Left cardiac atrium (tissue), 4 donors: ENCODE data around the gene HK1. TPM values are rescaled to one million over a fixed set of nuclear protein-coding genes. Genes with fewer than 3 reads are reported as not detected.
"Not testable (repeated sequence)": the region's sequence is repeated elsewhere in the genome, so short reads cannot be mapped to it uniquely, and the experiment has no call there.

Experiments
- ATAC-seq, 2 donors: fragments of 200-7000 bp; cut with Tn5 transposase; one replicate each; pipeline ENCODE4 v1.9.1; 2020; ENCODE audit warnings: mild to moderate bottlenecking in 2 of 2, moderate library complexity in 2 of 2
- DNase-seq: peaks from one replicate; pipeline ENCODE4 v3.0.0-alpha.2; 2020
- intact Hi-C, 2 donors: fragments of 100-400 bp; cut with DNase I; formaldehyde crosslinking; loops; one replicate each; pipeline versions ENCODE4 v1.14.1 to v1.15.1; 2022 to 2023
- total RNA-seq, 2 donors: library from RNA; stranded (reverse); fragmentation: NEBNext Ultra II Directional; extraction: Animal tissue kit (Norgen Biotek cat#: 25700); gene quantifications; one replicate each; pipeline ENCODE4 v1.2.1, GENCODE V29; 2021
- donor health status: DM: no; HTN: yes; CAD: no.
- donor health status: DM: no; HTN: yes; CAD: no; lungs with severe emphysema.
- donor health status: DM: yes; HTN: yes; CAD: no.
- donor health status: Dilated cardiomyopathy.

The HK1 gene
- total RNA-seq, 2 donors from 2014 or later, result 188 to 274 TPM

GRCh38 chr10:69292459-69292858 lies 14.2 kb downstream of the HK1 start:
- intact Hi-C loops, result no loop called here
- ATAC-seq, result no peak
- DNase-seq, result no peak

GRCh38 chr10:69295027-69295636 lies 16.8 kb downstream of the HK1 start:
- intact Hi-C loops, result no loop called here
- no peak for ATAC-seq
- DNase-seq, result no peak

DNA sequence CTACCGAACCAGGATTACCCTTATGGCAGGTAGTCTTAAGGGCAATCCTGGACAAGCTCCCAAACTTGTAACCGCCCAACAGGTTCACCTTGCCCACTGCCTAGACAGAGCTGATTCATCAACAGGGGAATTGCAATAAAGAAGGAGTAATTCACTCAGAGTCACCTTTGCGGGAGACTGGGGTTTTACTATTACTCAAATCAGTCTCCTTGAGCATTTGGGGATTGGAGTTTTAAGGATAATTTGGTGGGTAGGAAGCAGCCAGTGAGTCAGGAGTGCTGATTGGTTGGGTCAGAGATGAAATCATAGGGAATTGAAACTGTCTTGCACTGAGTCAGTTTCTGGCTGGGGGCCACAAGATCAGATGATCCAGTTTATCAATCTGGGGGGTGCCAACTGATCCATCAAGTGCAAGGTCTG lies 25.3 kb downstream of the HK1 start:
- no peak for DNase-seq
- ATAC-seq, result no peak
- intact Hi-C loops, result no loop called here

GRCh38 chr10:69306421-69306820 lies 28.1 kb downstream of the HK1 start:
- no peak for DNase-seq
- intact Hi-C loops, result no loop called here

GRCh38 chr10:69307434-69307833 lies 29.1 kb downstream of the HK1 start:
- intact Hi-C loops, result no loop called here
- ATAC-seq (no peak), DNase-seq (no peak)

More at GRCh38 chr10:69306421-69306820, 28.1 kb downstream of the HK1 start:
- ATAC-seq, result no peak

DNA sequence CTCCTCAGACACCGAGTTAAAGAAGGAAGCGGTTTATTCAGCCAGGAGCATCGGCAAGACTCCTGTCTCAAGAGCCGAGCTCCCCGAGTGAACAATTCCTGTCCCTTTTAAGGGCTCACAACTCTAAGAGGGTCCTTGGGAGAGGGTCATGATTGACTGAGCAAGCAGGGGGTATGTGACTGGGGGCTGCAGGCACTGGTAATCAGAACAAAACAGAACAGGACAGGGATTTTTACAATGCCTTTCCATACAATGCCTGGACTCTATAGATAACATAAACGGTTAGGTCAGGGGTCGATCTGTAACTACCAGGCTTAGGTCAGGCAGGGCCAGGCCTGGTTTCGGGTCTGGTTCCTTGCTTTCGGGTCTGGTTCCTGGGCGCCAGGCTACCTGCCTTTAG lies 30.0 kb downstream of the HK1 start:
- intact Hi-C loops, ATAC-seq, DNase-seq: not testable (repeated sequence)

- intact Hi-C loops, result no loop called here
- ATAC-seq (no peak), DNase-seq (no peak)
These were observed 33.0 kb downstream of the HK1 start for GRCh38 chr10:69311309-69311708.

GRCh38 chr10:69312528-69312927 lies 34.2 kb downstream of the HK1 start:
- DNase-seq, result no peak
- intact Hi-C loops, result no loop called here
- no peak for ATAC-seq

DNA sequence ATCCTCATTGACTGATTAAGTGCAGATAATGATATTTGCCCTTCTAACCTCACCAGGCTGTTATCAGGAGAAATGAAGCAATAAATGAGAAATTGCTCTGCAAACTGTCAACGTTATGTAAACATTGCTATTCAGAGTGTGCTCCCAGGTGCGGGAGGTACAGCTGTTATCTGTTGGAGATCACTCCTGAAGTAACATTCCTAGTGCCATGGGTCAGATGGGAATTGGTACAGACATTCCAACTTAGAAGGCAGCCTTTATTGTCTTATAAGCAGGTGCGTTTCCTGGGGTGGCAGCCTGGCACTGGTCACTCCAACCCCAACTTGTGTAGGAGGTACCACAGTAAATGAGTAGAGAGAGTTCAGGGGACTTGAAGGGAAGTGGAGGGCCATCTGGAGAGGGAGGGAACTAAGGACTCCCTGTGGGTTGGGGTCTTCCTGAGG lies 36.8 kb downstream of the HK1 start:
- intact Hi-C loops, result no loop called here
- no peak for ATAC-seq
- DNase-seq, result no peak

DNA sequence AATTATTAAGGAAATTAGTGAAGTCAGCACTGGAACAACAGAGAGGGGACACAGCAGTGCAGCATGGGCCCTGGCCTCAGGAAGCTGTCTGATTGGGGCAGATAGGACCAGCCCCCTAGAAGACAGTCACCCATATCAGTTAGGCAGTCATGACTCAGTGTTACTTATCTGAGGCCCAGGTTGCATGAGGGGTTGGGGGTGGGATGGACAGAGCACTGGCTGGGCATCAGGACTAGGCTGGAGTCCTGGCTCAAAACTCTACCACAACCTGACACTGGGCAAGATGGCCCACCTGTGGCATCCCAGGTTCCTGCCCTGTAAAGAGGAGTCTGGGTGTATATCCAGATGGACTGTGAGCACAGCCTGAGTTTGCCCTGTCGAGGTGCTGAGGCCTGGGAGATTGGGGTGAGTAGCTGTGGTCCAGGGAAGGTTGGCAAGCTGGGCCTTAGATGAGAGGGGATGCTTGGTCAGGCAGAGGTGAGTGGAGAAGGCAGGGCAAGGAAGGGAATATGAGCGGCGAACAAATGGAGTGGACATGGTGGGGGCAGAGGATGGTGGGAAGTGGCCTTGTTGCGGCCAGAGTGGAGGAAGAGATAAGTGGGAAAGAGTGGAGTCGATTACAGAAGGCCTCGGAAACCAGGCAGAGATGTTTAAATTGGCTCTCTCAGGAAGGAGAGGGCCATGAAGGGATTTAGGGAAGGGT lies 37.5 kb downstream of the HK1 start:
- no peak for DNase-seq
- no peak for ATAC-seq
- intact Hi-C loops, result no loop called here

DNA sequence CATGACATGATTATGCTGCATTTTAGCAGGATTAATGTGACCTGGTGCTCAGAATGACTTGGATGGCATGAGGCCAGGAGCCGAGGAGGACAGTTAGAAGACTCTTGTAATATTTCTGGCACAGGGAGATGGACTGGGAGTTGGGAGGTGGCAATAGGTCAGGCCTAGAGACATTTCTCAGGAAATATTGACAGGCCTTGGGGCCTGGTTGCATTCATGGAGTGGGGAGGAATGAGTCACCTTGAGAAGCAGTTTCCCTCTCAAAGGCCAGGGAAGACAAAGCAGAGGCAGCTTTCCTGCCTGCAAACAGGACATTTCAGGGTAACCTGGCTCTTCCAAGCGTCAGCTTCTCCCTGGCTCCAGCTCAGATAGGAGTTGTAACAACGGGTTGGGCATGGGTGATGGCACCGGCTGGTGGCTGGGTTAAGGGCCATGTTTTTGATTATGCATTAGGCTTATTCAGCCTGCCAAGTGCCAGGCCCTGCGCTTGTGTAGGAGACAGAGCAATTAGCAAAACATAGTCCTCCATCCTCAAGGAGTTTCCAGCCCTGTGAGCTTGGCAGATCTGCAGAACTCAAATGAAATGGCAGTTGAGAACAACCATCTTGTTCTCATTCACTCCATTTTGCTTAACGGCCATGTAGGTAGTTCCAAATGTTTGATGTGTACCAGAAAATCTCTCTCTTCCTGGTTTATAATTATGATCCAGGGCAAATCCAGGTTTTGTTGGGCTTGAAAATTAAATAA lies 38.2 kb downstream of the HK1 start:
- intact Hi-C loops, result no loop called here
- DNase-seq (peak; percentile 58), ATAC-seq (no peak)

GRCh38 chr10:69317175-69317604 lies 38.9 kb downstream of the HK1 start:
- intact Hi-C loops, result no loop called here
- ATAC-seq (no peak), DNase-seq (no peak)

- ATAC-seq, result peak; percentile 2 to 9
- DNase-seq, result no peak
- intact Hi-C loops, result no loop called here
These were observed 39.4 kb downstream of the HK1 start for GRCh38 chr10:69317626-69318105.

- intact Hi-C loops, result no loop called here
- ATAC-seq (peak; percentile 96 to 97), DNase-seq (peak; percentile 92)
These were observed 40.0 kb downstream of the HK1 start for GRCh38 chr10:69318106-69318866.

GRCh38 chr10:69318867-69319727 lies 40.8 kb downstream of the HK1 start:
- intact Hi-C loops, result no loop called here
- peak; percentile 64 to 71 for ATAC-seq
- DNase-seq, result peak; percentile 94

DNA sequence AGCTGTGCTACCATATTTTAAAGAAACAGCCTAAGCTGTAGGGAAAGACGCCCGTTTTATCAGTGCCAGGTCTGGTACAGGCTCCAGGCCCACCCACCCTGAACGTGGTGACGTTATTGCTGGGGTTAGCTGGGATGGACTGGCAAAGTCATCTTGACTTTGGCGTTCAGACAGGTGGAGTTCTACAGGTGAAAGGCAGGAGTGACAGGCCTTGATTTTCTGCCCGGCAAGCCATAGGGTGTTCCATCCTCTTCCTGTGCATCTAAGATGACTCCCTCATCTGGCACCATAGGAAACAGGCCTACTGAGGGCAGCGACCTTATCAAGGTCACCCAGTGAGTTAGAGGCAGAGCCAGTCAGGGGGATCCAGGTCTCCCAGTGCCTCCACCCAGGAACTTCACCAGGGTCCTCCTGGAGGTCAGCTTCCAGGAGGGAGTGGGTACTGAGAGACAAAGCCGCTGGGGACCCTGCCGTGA lies 41.6 kb downstream of the HK1 start:
- intact Hi-C loops, result loop anchor here (5.0 kb wide), 2 partner anchors 42 to 47 kb away; no protein-coding TSS in a partner anchor
- no peak for DNase-seq
- ATAC-seq, result no peak

DNA sequence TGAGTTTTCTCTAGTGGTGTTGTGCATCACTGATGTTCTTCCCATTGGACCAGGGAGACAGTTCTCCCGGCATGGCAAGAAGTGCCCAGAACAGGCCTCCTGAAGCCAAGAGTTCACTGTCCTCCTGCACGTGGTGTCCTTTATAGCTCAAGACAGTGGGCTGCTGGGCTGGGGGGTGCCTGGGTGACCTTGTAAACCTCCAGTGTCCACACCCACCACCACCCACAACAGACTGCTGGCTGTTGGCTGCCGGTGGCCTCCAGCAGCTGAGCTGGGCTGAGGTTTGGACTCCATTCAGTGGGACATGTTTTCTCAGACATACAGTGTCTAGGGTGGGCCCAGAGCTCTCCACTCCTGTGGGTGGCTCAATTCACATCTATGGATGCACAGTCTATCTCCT lies 42.2 kb downstream of the HK1 start:
- DNase-seq, result no peak
- intact Hi-C loops, result loop anchor here (5.0 kb wide), 2 partner anchors 42 to 47 kb away; no protein-coding TSS in a partner anchor
- ATAC-seq, result no peak
